CD14-positive monocyte (primary cell): ENCODE data around the gene OLFM2. TPM values are rescaled to one million over a fixed set of nuclear protein-coding genes. Genes with fewer than 3 reads are reported as not detected.

ENCODE experiments used
- DNase-seq, 3 donors: peaks; one replicate each; pipeline ENCODE4 v3.0.0-alpha.2; 2011 to 2022
- H2AFZ ChIP-seq: 2 replicates; pipeline ENCODE4 v1.6.0; 2012; ENCODE audit warnings: mild to moderate bottlenecking, low read depth, low read length, inconsistent platforms; ENCODE audit not compliant: insufficient read depth, poor library complexity, severe bottlenecking
- H3K27ac ChIP-seq, 2 donors: 1 replicate in 1 of 2; 2 replicates in 1 of 2; pipeline ENCODE4 v1.5.1; 2012 to 2013; ENCODE audit warnings: low read length in 2 of 2, control low read depth in 1 of 2, inconsistent platforms in 1 of 2, low read depth in 1 of 2, mild to moderate bottlenecking in 1 of 2
- H3K27me3 ChIP-seq, 2 donors: one replicate each; pipeline versions ENCODE4 v1.6.0 to v1.6.1; 2011 to 2013; ENCODE audit warnings: low read length in 2 of 2; ENCODE audit not compliant: control insufficient read depth in 2 of 2, insufficient read depth in 2 of 2
- H3K36me3 ChIP-seq, 2 donors: replicated peaks in 1 of 2; 1 replicate in 1 of 2; 2 replicates in 1 of 2; pipeline versions ENCODE4 v1.5.1 to v1.6.1; 2012 to 2013; ENCODE audit warnings: low read length in 2 of 2, control low read depth in 1 of 2, inconsistent platforms in 1 of 2, mild to moderate bottlenecking in 1 of 2; ENCODE audit not compliant: insufficient read depth in 2 of 2, control insufficient read depth in 1 of 2
- H3K4me1 ChIP-seq, 2 donors: 1 replicate in 1 of 2; 2 replicates in 1 of 2; pipeline versions ENCODE4 v1.5.1 to v1.6.1; 2012 to 2013; ENCODE audit warnings: low read length in 2 of 2, control low read depth in 1 of 2, inconsistent platforms in 1 of 2, mild to moderate bottlenecking in 1 of 2, moderate library complexity in 1 of 2; ENCODE audit not compliant: insufficient read depth in 2 of 2, control insufficient read depth in 1 of 2
- H3K4me2 ChIP-seq: replicated peaks from 2 replicates; pipeline ENCODE3; 2012; ENCODE audit warnings: low read length, moderate library complexity, mild to moderate bottlenecking; ENCODE audit not compliant: poor library complexity, severe bottlenecking; ENCODE audit errors: extremely low read depth
- H3K4me3 ChIP-seq, 3 experiments: fragments of 200-600 bp in 1 of 3; sonication (generic) in 1 of 3; replicated peaks in 1 of 3; 1 replicate in 2 of 3; 2 replicates in 1 of 3; pipeline ENCODE4 v1.5.1; 2011 to 2013; ENCODE audit warnings: low read length in 3 of 3, mild to moderate bottlenecking in 3 of 3, control low read depth in 2 of 3, low read depth in 2 of 3, inconsistent platforms in 1 of 3, moderate library complexity in 1 of 3
- H3K79me2 ChIP-seq: 2 replicates; pipeline ENCODE4 v1.6.0; 2012; ENCODE audit warnings: mild to moderate bottlenecking, control low read depth, inconsistent platforms, low read length, moderate library complexity; ENCODE audit not compliant: insufficient read depth
- H3K9ac ChIP-seq: 2 replicates; pipeline ENCODE4 v1.6.0; 2017; ENCODE audit warnings: low read length, mild to moderate bottlenecking; ENCODE audit not compliant: insufficient read depth, poor library complexity, severe bottlenecking
- H3K9me3 ChIP-seq, 2 donors: replicated peaks in 1 of 2; 1 replicate in 1 of 2; 2 replicates in 1 of 2; pipeline versions ENCODE4 v1.5.1 to v1.6.1; 2012 to 2013; ENCODE audit warnings: low read length in 2 of 2, control low read depth in 1 of 2; ENCODE audit not compliant: control insufficient read depth in 1 of 2, insufficient read depth in 1 of 2
- H4K20me1 ChIP-seq: 2 replicates; pipeline ENCODE4 v1.6.0; 2012; ENCODE audit warnings: mild to moderate bottlenecking, low read length, control low read depth, moderate library complexity; ENCODE audit not compliant: insufficient read depth
- H3K27ac Mint-ChIP-seq, 7 donors: one replicate each; pipeline ENCODE4 v1.8.0; 2020; ENCODE audit warnings: mild to moderate bottlenecking in 7 of 7, mixed read lengths in 7 of 7, moderate library complexity in 6 of 7, inconsistent platforms in 2 of 7
- H3K27me3 Mint-ChIP-seq, 3 donors: one replicate each; pipeline ENCODE4 v1.8.0; 2021 to 2022; ENCODE audit warnings: low read depth in 3 of 3, mild to moderate bottlenecking in 3 of 3, mixed read lengths in 3 of 3, moderate library complexity in 3 of 3, inconsistent platforms in 1 of 3
- H3K36me3 Mint-ChIP-seq, 2 donors: one replicate each; pipeline ENCODE4 v1.8.0; 2020; ENCODE audit warnings: mixed read lengths in 2 of 2, inconsistent platforms in 1 of 2, mild to moderate bottlenecking in 1 of 2
- H3K4me1 Mint-ChIP-seq: one replicate; pipeline ENCODE4 v1.8.0; 2020; ENCODE audit warnings: mild to moderate bottlenecking, mixed read lengths
- H3K4me3 Mint-ChIP-seq, 2 donors: one replicate each; pipeline ENCODE4 v1.8.0; 2020; ENCODE audit warnings: mild to moderate bottlenecking in 2 of 2, mixed read lengths in 2 of 2, moderate library complexity in 1 of 2
- H3K9me3 Mint-ChIP-seq, 7 donors: one replicate each; pipeline ENCODE4 v1.8.0; 2020 to 2022; ENCODE audit warnings: mixed read lengths in 7 of 7, mild to moderate bottlenecking in 6 of 7, moderate library complexity in 6 of 7, inconsistent platforms in 2 of 7
- CTCF ChIP-seq: fragments of 200-600 bp; IDR thresholded peaks from one replicate; pipeline ENCODE4 v1.8.0; 2022; ENCODE audit warnings: antibody characterized with exemption, mild to moderate bottlenecking
- WGBS: methylation state at CpG from one replicate; pipeline ENCODE4 v1.1.5; 2013; ENCODE audit warnings: missing lambda C conversion rate; ENCODE audit not compliant: insufficient coverage; 5-methylcytosine and 5-hydroxymethylcytosine counted together
- intact Hi-C, 2 donors: fragments of 100-400 bp; cut with micrococcal nuclease; formaldehyde crosslinking; loops; one replicate each; pipeline versions ENCODE4 v1.15.0 to v1.15.1; 2023
- polyA plus RNA-seq, 3 donors: library from polyadenylated mRNA; depleted of rRNA in 1 of 3; unstranded in 2 of 3; stranded (reverse) in 1 of 3; fragments of 300-500 nt in 2 of 3; fragments of >200 nt in 1 of 3; fragmentation: Illumina TruSeq in 2 of 3; gene quantifications; 1 replicate in 2 of 3; 2 replicates in 1 of 3; pipeline ENCODE4 v1.2.3, GENCODE V29; 2012 to 2021

OLFM2 gene
- polyA plus RNA-seq, 3 donors = not detected

DNA sequence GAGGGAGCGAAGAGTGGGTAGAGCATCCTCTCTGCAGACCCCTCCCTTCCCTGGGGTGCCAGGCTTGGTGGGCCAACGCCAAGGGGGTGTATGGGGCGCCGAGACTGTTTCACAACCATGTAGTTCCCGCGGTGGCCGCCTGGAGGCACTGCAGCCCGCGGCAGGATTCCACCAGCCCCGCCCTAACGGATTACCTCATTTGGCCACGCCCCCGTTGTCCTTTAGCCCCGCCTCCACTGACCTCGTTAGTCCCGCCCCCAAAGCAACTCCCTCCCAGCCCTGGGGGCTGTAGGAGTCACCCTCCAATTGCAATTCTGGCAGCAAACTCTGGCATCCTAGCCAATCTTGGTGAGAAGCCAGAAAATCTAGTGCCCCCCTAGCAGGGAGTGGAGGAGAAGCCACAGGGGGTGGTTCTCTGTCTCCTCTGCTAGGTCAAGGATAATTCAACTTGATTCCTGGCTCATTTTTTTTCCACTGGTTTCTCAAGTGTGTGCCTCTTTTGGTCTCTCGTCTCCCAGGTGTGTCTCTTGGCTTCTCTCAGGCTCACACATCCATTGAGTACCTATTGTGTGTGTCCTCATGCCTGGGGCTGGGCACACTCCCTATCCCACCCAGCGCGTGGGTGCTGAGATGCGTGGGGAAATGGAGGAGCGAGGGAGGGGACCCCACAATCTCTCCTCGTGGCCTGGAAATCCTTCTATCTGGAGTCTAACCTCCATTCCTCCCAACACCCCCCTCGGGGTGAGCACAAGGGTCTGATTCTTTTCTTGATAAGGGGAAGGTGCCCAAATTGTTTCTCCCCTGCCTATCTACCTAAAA lies 2.0 kb downstream of the OLFM2 start:
- intact Hi-C loops = loop anchor here (5.0 to 10.0 kb wide), 4 partner anchors 303 to 570 kb away; partner anchors contain the start of genes KEAP1 (in 1 of the 2) and MRPL4 (in 1 of the 2)
- peak overlapping the region in 1 of 2 donors; percentile 70 for H3K4me3 Mint-ChIP-seq
- peaks cover 15% of the 10 kb centered on the region for H3K4me1 Mint-ChIP-seq
- peaks cover 5 to 27% (median 13%) of the 10 kb centered on the region in 7 donors for H3K9me3 Mint-ChIP-seq
- Histone ChIP-seq H3K27me3 (peaks cover 22 to 43% of the 10 kb centered on the region in 2 donors), H3K4me2 (no peak overlapping the region), H3K4me3 (no peak overlapping the region), H3K4me1 (no peaks in the 10 kb centered on the region), H3K27ac (no peak overlapping the region), H2AFZ (no peak overlapping the region), H3K79me2 (no peaks in the 10 kb centered on the region), H3K36me3 (no peaks in the 10 kb centered on the region), H3K9me3 (peaks cover 7 to 22% of the 10 kb centered on the region in 2 donors), H3K9ac (no peak overlapping the region), H4K20me1 (no peaks in the 10 kb centered on the region)
- DNase-seq = peak; percentile 47 to 67 (median 49)
- peak overlapping the region in 1 of 7 donors; percentile 66 for H3K27ac Mint-ChIP-seq
- H3K27me3 Mint-ChIP-seq = peaks cover 48 to 64% (median 49%) of the 10 kb centered on the region in 3 donors
- TF ChIP-seq CTCF = peak; percentile 85
- H3K36me3 Mint-ChIP-seq = peaks cover 7 to 10% of the 10 kb centered on the region in 2 donors
- 5% methylated on average over 13 of the region's 23 CpGs for WGBS

- WGBS = 86% methylated on average over 4 of the region's 4 CpGs
- H3K9me3 ChIP-seq = peaks cover 7 to 22% of the 10 kb centered on the region in 2 donors
- DNase-seq = no peak
- no peaks in the 10 kb centered on the region for H3K79me2 ChIP-seq
- H3K27me3 ChIP-seq = peaks cover 22 to 36% of the 10 kb centered on the region in 2 donors
- Mint-ChIP-seq H3K4me3 (peak overlapping the region in 1 of 2 donors; percentile 17), H3K36me3 (peaks cover 7 to 10% of the 10 kb centered on the region in 2 donors), H3K27ac (no peak overlapping the region), H3K9me3 (peaks cover 5 to 25% (median 13%) of the 10 kb centered on the region in 7 donors), H3K4me1 (peaks cover 15% of the 10 kb centered on the region), H3K27me3 (peaks cover 41 to 56% (median 42%) of the 10 kb centered on the region in 3 donors)
- H3K27ac ChIP-seq = no peak overlapping the region
- intact Hi-C loops = loop anchor here (5.0 to 10.0 kb wide), 4 partner anchors 304 to 572 kb away; partner anchors contain the start of genes KEAP1 (in 1 of the 2) and MRPL4 (in 1 of the 2)
- H3K4me2 ChIP-seq = no peak overlapping the region
- no peaks in the 10 kb centered on the region for H4K20me1 ChIP-seq
- no peaks in the 10 kb centered on the region for H3K36me3 ChIP-seq
- H3K4me1 ChIP-seq = peaks cover 0 to 1% of the 10 kb centered on the region in 2 donors
- no peak overlapping the region for H3K4me3 ChIP-seq
- H3K9ac ChIP-seq = no peak overlapping the region
- TF ChIP-seq CTCF = no peak
- H2AFZ ChIP-seq = no peak overlapping the region
Measured at GRCh38 chr19:9932835-9933234, 3.5 kb downstream of the OLFM2 start.
